Measurements from ENCODE around the gene ANKS1B.

ANKS1B gene

GRCh38 chr12:99946131-99946530 lies 38.6 kb downstream of the ANKS1B start:
- TF ChIP-seq CTCF (IDR thresholded peaks at IDR 0.05; ENCODE audit: control insufficient read depth, insufficient read depth, low read depth, low read length, missing control alignments): no peak
- DNase-seq (ENCODE audit: low read depth): no peak
- H3K4me3 ChIP-seq (ENCODE audit: control insufficient read depth, low read depth, low read length): no peak overlapping the region

- H3K4me3 ChIP-seq (ENCODE audit: control insufficient read depth, low read depth, low read length): no peak overlapping the region
- no peak for DNase-seq (ENCODE audit: low read depth)
Observed at GRCh38 chr12:99935608-99936007, 49.1 kb downstream of the ANKS1B start.

GRCh38 chr12:99926511-99927169 lies 58.1 kb downstream of the ANKS1B start:
- DNase-seq (ENCODE audit: low read depth): no peak
- H3K4me3 ChIP-seq (ENCODE audit: control insufficient read depth, low read depth, low read length): no peak overlapping the region
- no peak for TF ChIP-seq CTCF (IDR thresholded peaks at IDR 0.05; ENCODE audit: control insufficient read depth, insufficient read depth, low read depth, low read length, missing control alignments)

More at GRCh38 chr12:99935608-99936007, 49.1 kb downstream of the ANKS1B start:
- no peak for TF ChIP-seq CTCF (IDR thresholded peaks at IDR 0.05; ENCODE audit: control insufficient read depth, insufficient read depth, low read depth, low read length, missing control alignments)

- TF ChIP-seq CTCF (IDR thresholded peaks at IDR 0.05; ENCODE audit: control insufficient read depth, insufficient read depth, low read depth, low read length, missing control alignments): no peak
- DNase-seq (ENCODE audit: low read depth): no peak
- H3K4me3 ChIP-seq (ENCODE audit: control insufficient read depth, low read depth, low read length): no peak overlapping the region
Observed at GRCh38 chr12:99920353-99920960, 64.3 kb downstream of the ANKS1B start.

- H3K4me3 ChIP-seq (ENCODE audit: control insufficient read depth, low read depth, low read length): no peak overlapping the region
- DNase-seq (ENCODE audit: low read depth): no peak
- no peak for TF ChIP-seq CTCF (IDR thresholded peaks at IDR 0.05; ENCODE audit: control insufficient read depth, insufficient read depth, low read depth, low read length, missing control alignments)
Observed at GRCh38 chr12:99917711-99918402, 66.9 kb downstream of the ANKS1B start.

GRCh38 chr12:99916555-99916954 lies 68.2 kb downstream of the ANKS1B start:
- no peak overlapping the region for H3K4me3 ChIP-seq (ENCODE audit: control insufficient read depth, low read depth, low read length)
- TF ChIP-seq CTCF (IDR thresholded peaks at IDR 0.05; ENCODE audit: control insufficient read depth, insufficient read depth, low read depth, low read length, missing control alignments): no peak
- DNase-seq (ENCODE audit: low read depth): no peak

All from AG09309 (cell line).